Fibroblast of skin of abdomen (primary cell): ENCODE results near the gene ACOXL.

ENCODE experiments used
- DNase-seq: peaks from one replicate; pipeline ENCODE4 v3.0.0-alpha.2; 2013

Gene ACOXL

DNA sequence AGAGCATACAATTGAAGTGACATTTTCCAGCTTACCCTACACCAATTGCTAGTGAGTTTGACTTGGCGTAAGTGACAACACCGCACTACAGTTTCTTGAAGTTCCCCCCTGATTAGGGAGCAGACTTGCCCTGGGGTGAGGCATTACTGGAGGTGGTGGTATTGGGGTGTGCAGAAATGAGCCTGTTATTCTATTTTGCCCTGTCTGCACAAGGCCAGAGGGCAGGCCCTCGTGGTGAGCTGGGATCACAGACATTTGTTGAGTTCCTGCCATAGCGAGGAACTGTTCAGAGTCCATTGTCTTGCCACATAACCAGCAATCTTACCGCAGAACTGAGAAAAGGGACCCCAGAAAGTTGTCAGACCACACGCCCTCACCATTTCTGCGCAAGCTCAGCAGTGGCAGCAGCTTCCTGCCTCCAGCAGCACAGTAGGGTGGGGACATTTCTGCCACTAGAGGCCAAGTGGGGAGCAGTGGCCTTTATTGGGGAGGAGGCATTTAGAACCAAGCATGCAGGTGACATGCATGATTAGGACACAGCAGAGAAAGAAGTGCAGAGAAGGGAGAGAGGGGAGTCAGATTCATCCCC lies 284.8 kb downstream of the ACOXL start:
- DNase-seq, result no peak

DNA sequence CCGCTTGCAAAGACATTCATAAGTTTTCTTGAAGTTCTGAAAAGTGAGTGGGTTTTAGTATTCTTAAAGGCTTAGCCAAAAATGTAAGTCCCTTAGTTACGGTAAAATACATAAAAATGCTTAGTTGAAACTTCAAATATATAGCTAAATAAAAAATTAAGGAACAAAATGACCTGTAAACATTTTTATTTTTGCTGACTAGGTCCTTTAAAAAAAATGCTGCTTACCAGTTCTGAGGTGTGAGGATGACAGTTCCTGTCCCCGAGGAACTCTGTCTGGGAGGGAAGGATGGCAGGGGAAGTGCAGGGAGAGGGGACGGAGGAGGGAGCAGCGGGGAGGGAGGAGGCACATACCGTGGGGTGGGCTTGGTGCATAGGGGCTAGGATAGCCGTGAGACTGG lies 285.5 kb downstream of the ACOXL start:
- DNase-seq, result no peak

DNA sequence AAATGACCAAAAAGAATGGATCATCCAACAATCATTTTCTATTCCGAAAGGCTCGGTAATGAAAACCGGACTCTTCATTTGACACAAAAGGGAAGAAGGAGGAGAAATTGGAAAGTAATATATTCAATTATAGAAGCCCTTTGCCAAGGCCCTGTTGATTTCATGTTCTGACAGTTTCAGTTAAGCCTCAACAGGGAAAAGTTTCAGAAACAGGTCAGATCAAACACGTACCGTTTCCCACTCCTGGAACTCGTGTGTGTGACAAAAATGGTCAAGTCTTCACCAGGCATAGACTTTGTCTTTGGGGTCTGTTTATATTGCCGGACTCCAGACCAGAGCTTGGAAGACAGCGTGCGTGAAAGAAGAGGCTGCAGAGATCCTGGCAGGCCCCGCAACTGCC lies 287.0 kb downstream of the ACOXL start:
- no peak for DNase-seq

DNA sequence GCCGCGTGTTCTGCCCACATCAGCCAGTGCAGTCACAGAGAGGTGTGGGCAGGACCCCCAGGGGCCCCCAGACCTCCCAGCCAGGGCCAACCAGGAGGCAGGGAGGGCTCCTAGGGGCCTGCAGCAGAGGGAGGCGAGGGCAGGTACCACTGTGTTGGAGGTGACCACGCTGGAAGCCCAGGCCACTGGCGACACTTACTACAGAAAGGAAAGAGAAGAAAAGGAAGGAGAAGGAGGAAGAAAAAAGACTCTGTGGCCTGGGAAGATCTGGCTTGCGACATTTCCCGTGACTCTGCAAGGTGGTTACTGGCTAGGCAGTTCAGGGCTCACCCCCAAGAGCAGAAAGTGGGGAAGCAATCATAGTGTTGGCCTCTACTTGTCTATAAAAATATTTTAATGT lies 290.3 kb downstream of the ACOXL start:
- DNase-seq, result no peak

DNA sequence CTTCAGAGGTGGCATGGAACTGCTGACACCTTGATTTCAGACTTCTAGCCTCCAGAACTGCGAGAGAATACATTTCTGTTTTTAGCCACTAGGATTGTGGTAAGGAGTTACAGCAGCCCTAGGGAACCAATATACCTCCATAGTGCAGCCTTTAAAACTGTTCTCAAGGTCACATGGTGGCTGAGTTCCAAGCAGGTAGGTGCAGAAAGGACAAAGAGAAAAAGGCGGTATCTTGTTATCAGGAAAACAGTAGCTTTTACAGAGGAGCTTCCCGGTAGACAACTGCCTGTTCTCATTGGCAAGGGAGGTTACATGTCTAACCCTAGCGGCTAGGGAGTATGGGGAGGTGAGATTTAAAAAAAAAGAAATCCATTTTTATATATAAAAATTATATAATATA lies 292.1 kb downstream of the ACOXL start:
- no peak for DNase-seq

DNA sequence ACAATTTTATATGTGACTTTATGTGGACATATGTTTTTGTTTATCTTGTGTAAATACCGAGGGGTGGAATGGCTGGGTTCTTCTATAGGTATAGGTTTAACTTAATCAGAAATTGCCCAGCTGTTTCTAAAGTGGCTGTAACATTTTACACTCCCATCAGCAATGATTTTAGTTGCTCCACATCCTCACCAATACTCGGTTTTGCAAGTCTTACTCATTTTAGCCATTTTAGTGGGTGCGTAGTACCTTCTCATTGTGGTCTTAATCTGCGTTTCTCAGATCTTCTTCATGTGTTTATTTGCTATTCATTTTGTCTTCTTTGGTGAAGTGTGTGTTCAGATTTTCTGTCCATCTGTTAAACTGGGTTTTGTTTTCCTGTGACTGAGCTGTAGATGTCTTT lies 292.9 kb downstream of the ACOXL start:
- DNase-seq, result no peak

DNA sequence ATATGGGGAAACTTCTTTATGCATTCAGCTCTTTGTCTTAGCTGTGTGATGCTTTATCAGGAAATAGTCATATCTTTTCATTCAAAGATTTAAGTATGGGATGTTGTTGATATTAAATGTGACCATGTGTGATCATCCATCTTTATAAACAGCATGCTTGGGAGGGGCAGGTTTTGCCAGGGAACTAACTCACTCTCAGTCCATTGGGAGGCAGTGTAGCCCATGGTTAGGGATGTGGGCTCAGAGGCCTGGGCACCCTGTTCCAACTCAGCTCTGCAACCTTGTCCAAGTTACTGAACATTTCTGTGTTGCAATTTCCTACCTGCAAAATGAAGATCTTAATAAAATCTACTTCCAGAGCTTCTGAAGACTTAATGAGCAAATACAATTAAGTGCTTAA lies 296.3 kb downstream of the ACOXL start:
- no peak for DNase-seq

DNA sequence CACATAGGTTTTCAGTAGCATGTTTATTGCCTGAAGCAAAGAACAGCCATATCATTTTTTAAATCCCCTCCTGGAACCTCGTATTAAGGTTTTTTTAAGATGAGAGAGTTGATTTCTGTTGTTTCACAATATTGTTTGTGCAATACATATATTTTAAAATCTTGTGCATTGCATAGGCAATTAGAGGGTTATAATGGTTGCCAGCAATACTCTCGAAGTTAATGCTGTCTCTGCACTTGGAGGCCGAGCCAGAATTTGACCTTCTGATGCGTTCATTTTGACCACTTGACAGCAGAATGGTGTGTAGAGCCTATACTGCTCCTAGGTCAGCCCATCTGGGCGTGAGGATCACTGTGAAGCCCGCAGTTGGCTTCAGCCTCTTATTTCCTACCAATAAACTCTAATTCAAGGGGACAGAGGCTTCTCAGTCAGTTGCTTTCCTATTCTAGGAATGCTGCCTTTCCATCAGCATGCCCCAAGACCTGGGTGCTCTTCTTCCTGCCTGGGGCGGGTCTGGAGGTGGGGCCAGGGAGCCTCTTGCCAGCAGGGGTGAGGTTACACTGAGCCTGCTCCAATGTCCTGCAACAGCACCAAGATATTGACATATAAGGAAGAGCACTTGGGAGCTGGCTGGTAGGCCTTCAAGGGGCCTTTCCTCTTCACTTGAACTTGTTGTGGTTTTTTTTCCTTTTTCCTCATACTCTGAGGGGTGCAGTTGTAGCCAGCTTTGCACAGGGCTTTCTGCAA lies 297.0 kb downstream of the ACOXL start:
- no peak for DNase-seq

DNA sequence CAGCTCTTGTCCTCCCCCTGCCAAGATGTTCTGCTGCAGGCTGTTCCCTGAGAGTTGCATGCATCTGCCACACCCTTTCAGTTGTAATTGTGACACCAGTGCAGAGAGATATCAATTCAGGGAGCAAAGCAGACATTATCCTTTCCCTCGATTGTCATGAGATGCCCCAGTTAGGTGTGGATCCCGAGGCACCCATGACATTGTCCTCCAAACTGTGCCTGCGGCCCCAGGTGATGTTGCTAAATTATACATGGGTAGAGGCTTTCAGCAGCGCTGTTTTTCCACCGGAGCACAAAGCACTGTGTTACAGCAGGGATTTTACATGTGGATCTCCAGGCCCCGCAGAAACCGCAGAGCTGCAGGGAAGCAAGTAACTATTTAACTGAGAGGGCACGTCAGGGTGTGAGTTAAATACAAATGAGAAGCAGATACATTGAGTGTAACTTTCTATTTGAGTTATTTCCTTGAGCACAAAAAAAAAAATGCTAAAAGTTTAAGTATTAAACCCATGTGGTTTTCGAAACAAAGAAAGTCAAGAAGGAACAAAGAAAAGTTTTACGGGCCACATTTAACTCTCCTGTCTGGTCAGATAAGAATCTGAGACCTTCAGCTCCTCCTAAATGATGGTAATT lies 298.0 kb downstream of the ACOXL start:
- peak; percentile 3 for DNase-seq

DNA sequence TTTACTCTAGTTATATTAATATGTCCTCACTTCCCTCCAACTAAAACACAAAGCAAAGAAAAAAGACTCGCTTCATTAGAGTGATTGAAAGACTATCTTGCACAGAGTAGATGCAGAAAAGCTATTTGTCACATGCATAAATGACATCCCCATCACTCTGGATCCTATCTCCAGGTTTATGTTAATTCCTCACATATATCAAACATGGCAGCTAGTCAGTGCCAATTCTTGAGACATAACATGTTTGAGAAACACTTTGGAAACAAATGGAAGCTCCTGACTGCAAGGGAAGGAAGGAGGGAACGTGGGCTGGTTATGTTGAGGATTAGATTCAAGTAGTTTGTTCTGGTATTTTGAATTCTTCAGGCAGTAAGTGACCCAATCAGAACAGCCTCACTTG lies 298.6 kb downstream of the ACOXL start:
- no peak for DNase-seq

DNA sequence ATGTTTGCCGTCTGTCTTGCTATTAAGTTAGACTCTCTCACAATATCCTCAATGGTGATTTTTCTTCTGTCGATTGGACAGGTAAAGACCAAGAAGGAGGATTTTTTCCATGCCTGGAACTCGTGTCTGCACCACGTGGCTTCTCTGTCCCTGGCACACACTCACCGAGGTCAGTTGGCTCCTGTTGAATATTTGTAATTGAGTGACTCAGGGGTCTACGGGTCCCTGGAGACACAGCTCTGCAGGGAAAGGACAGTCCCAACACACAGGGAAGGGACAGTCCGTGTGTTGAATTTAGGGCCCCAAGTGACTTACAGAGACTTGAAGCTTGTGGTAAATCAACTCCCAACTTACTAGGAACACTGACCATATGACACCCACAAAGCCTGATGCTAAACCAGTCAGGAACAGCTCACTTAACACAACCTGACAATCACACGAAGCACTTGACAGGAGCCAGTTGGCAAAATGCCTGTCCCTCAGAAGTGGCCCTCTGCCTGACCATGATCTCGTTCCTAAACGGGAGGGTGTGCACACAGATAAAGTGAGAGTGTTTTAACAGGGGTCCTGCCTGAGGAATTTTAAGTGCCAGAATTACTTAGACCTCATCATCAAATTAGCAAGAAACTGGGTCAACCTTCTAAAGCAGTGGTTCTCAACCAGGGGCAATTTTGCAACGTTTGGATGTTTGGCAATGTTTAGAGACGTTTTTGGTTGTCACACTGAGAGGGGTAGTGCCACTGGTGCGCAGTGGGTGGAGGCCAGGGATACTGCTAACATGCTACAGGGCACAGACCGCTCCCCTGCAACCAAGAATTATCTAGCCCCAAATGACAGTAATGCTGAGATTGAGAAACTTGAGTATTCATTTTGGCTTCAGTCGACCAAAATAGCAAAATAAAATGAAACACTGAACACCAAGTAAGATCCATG lies 299.4 kb downstream of the ACOXL start:
- DNase-seq, result no peak

DNA sequence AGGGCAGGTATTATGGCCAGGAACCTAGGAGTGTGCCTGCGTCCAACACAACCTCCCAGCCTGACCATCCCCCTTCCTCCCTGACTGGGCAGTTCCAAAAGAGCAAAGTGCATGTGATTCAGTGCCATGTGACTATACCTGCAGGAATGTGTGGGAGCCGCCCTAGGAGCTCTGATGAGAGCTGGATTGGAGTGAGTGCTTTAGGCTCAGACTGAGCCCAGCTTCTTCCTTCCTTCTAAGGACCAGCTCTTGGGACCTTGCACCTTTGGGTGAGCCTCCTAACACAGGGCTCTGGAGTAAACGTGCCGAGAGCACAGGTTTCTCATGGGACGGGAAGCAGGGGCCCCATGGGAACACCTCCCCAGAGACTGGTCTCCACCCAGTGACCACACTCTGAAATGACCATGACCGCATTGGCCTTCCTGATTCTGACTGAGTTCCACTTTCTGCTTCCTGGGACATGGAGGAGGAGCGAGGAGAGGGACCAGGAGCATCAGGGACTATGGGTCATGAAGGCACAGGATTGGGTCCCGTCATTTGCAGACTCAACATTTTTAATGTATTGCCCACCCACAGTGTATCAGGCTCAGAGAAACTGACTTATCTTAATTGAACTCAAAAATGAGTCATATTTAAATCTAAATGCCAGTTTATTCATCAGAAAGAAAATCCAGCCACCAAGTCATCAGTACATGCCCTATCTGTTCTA lies 300.5 kb downstream of the ACOXL start:
- DNase-seq, result no peak

DNA sequence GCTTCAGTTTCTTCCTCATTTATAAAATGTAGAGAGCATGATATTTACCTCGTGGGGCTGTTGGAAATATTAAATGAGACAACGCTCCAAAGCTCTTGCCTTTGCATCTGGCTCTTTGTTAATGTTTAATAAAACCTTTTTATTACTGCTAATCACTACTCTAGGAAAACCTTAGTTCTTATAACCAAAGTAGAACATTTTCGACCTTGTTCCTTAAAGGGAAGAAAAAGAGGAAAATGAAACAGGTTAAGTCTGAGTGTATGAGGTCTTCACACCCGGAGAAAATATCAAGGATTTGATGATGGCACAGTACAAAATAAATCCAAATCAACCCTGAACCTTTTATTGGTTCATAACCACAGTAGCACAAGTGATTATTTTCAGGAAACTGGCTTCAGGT lies 301.8 kb downstream of the ACOXL start:
- DNase-seq, result no peak

DNA sequence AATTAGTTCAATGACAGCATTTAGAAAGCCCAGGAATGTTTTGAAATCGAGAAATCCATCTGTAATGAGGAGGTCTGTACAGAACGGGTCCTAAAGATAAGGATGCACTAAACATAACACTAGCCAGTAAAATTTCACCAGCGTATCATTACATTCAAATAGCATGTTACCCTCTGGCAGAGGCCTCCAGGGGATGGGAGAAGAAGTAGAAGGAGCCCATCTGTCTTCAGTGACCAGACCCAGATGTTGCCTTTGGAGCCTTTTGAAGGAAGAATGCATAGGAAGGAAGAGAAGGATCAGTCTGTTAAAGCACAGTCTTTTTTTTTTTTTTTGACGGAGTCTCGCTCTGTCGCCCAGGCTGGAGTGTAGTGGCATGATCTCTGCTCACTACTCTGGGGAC lies 302.2 kb downstream of the ACOXL start:
- no peak for DNase-seq

DNA sequence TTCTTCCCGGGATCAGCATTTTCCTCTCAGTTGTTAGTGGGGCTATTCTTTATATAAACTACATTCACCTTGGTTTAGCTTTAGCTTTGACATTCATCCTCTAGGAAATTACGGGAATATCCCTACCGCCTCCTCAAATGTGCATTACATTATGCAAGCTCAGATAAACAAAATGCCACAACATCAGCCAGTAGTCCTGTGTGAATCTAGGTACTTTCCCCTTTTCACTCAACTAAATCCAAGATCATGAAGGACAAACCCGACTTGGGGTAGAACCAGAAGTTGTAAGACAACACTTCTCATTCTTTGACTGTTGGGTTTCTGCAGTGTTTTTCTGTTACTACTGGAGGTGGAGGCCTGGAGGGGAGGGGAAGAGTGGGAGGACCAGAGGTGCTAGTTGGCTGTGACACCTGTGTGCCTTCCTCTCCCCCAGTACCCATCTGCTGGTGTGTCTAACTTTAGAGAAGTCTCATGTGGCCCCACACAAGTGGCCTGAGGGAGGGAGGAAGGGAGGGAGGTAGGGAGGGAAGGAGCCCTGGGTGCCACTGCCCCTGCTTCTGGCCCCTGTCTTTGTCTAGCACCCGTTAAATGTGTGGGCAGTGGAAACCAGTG lies 303.6 kb downstream of the ACOXL start:
- no peak for DNase-seq

DNA sequence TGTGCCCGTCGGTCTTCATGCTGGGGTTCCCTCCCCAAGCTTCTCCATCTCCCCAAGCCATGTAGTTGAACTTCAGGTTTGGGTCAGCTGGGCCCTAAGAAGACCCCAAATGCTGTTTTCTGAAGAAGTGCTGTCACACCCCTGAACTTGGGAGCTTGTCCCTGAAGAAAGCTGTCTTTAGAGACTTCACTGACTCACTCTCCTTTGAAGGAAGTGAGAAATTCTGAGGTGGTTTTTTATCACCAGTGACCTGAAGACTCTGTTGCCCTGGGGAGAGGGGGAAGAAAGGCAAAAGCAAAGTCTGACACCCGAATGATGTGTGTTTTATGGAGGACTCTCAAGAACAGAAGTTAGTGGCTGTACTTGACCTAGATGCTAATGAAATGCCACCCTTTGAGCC lies 304.8 kb downstream of the ACOXL start:
- DNase-seq, result no peak

DNA sequence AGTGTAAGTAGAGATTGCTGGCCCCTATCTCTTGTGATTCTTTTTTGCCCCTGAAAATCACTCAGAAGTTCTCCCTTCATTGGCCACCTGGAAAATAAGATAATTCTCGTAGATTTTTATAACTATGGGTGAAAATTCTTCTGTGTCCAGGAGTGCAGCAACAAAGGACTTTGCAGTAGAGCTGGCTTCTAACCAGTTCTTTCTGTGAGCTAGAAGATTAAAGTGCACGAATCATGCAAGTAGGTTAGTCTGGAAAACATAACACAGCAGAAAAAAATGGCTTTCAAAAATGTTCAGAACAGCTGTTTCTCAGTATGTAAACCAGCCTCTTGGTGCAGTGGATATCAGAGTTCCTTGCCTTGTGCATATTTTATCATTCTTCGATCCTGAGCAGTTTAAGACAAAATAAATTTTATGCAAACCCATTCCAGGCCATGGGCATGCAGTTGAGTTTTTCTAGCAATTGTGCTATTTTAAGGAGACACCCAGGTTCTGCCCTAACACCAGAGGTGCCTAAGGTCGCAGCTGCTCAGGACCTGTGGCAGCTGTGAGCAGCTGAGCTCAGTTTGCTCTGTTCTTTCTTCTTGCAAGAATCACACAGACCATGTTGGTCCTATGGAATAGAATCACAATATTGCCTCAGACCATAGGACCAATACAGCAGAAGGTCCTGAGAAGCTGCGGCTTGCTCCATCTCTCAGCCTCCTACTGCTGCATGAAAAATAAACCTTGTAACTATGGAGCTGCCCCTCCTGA lies 307.4 kb downstream of the ACOXL start:
- no peak for DNase-seq

DNA sequence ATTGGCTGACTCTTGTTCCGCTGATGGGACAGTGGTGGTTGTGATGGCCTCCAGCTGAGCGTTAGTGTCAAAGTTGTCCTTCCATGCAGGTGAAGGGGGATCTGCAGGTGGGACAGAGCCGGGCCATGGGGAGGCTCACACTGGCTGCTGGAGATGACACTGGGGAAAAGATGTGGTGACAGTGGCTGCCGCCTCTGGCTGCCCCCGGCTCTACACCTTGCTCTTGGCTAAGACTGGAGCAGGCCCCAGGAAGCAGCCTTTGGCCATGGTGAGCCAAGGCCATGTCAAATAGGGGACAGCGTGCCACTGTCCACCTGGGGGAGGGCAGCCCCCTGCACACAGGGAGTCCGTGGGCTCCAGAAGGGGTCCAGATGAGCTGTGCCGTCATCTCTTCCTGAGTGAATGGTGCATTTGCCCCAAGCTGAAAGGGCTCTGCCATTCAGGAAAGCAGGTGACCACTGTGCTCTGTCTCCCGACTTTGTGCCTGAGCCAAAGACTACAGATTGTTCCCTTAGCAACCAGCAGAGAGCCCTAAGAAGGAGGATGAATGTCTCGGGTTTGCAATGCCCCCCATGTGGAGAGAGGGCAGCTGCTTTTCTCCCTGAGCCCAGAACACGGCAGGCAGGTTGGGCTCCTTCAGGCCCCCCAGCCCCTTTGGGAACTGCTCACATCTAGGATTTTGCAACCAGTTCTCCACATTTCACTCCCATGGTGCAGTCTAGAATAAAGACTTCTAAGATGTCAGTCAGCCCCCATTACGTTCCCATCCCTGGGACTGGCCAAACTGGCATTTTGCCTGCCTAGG lies 309.2 kb downstream of the ACOXL start:
- DNase-seq, result no peak

DNA sequence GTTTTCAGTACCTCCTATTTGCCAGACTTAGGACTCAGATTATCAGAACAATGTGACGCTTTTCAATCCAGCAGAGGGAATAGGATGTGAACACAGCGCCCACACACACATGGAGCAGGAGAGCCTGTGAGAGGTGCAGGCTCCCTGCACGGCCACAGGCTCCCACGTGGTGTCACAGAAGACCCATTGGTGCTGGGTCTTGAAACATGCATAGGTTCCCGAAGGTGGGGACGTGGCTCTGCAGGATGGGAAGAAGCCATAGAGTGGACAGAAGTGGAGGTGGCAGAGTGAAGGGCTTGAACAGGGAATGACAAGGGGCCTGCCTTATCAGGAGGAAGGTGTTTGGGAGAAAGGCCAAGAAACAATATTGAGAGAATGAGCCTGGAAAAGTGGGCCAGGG lies 309.9 kb downstream of the ACOXL start:
- no peak for DNase-seq
